AG04450 (cell line): ENCODE results near the gene NPEPL1. TPM values are rescaled to one million over a fixed set of nuclear protein-coding genes. Genes with fewer than 3 reads are reported as not detected.

Experiments
- CTCF ChIA-PET: fragments of 300-600, 350-600 bp; formaldehyde crosslinking; extraction: SDS; loops from one replicate; lab custom pipeline; 2022; ENCODE audit warnings: antibody characterized with exemption, inconsistent platforms; lab: Charles Lee
- POLR2A ChIA-PET: fragments of 350-600 bp; formaldehyde crosslinking; extraction: SDS; loops from one replicate; lab custom pipeline; 2021; ENCODE audit warnings: antibody characterized with exemption, inconsistent platforms; lab: Yijun Ruan, JAX
- DNase-seq: peaks from one replicate; pipeline ENCODE4 v3.0.0-alpha.2; 2011; ENCODE audit warnings: low read depth, low spot score
- H3K27ac ChIP-seq: one replicate; pipeline ENCODE4 v1.5.1; 2012; ENCODE audit warnings: low read depth, low read length, control low read depth
- H3K27me3 ChIP-seq: one replicate; pipeline ENCODE4 v1.6.0; 2012; ENCODE audit warnings: low read length; ENCODE audit not compliant: control insufficient read depth, insufficient read depth
- H3K4me3 ChIP-seq: 2 replicates; pipeline ENCODE4 v1.5.1; 2011; ENCODE audit warnings: mild to moderate bottlenecking, low read depth, low read length, control low read depth
- H3K9me3 ChIP-seq: 2 replicates; pipeline ENCODE4 v1.5.1; 2012; ENCODE audit warnings: low read length; ENCODE audit not compliant: control insufficient read depth, insufficient read depth
- CTCF ChIP-seq: IDR thresholded peaks from 2 replicates; pipeline ENCODE4 v1.5.1; 2011; ENCODE audit warnings: low read depth, low read length, control low read depth, inconsistent platforms
- polyA plus RNA-seq: library from polyadenylated mRNA; depleted of rRNA; stranded (reverse); fragments of >200 nt; gene quantifications from 2 replicates; pipeline ENCODE4 v1.2.3, GENCODE V29; 2011

The NPEPL1 gene
- polyA plus RNA-seq, 1 experiment: 3.6 TPM

- no peaks in the 10 kb centered on the region for H3K9me3 ChIP-seq
- POLR2A ChIA-PET: no interaction called here
- H3K4me3 ChIP-seq: no peak overlapping the region
- no peak for TF ChIP-seq CTCF
- no peak for DNase-seq
- no peaks in the 10 kb centered on the region for H3K27me3 ChIP-seq
- H3K27ac ChIP-seq: no peak overlapping the region
- CTCF ChIA-PET: no interaction called here
These were observed 21.3 kb downstream of the NPEPL1 start for GRCh38 chr20:58713801-58714339.

GRCh38 chr20:58714340-58714922 lies 21.8 kb downstream of the NPEPL1 start:
- Histone ChIP-seq H3K27me3 (peaks cover 4% of the 10 kb centered on the region), H3K4me3 (no peak overlapping the region), H3K27ac (no peak overlapping the region), H3K9me3 (no peaks in the 10 kb centered on the region)
- CTCF ChIA-PET: no interaction called here
- TF ChIP-seq CTCF: no peak
- DNase-seq: no peak
- POLR2A ChIA-PET: no interaction called here

GRCh38 chr20:58714923-58715351 lies 22.3 kb downstream of the NPEPL1 start:
- Histone ChIP-seq H3K4me3 (no peak overlapping the region), H3K27me3 (peaks cover 4% of the 10 kb centered on the region), H3K9me3 (no peaks in the 10 kb centered on the region), H3K27ac (no peak overlapping the region)
- CTCF ChIA-PET: no interaction called here
- DNase-seq: no peak
- TF ChIP-seq CTCF: no peak
- POLR2A ChIA-PET: interaction anchor here (0.6 kb wide), 1 partner anchor 24 kb away, joined by 6 read pairs; no protein-coding TSS in a partner anchor

GRCh38 chr20:58715391-58715800 lies 22.8 kb downstream of the NPEPL1 start:
- no peak for DNase-seq
- H3K9me3 ChIP-seq: no peaks in the 10 kb centered on the region
- H3K4me3 ChIP-seq: no peak overlapping the region
- CTCF ChIA-PET: no interaction called here
- H3K27ac ChIP-seq: no peak overlapping the region
- no peak for TF ChIP-seq CTCF
- peaks cover 4% of the 10 kb centered on the region for H3K27me3 ChIP-seq
- POLR2A ChIA-PET: interaction anchor here (0.6 kb wide), 1 partner anchor 24 kb away, joined by 6 read pairs; no protein-coding TSS in a partner anchor

GRCh38 chr20:58715801-58716475 lies 23.3 kb downstream of the NPEPL1 start:
- DNase-seq: no peak
- H3K4me3 ChIP-seq: no peak overlapping the region
- H3K27ac ChIP-seq: no peak overlapping the region
- no peaks in the 10 kb centered on the region for H3K9me3 ChIP-seq
- peaks cover 8% of the 10 kb centered on the region for H3K27me3 ChIP-seq
- POLR2A ChIA-PET: interaction anchor here (0.6 kb wide), 1 partner anchor 25 kb away, joined by 6 read pairs; no protein-coding TSS in a partner anchor
- CTCF ChIA-PET: no interaction called here
- no peak for TF ChIP-seq CTCF
